IMR-90 (cell line): Measurements from ENCODE around the gene ERH. TPM values are rescaled to one million over a fixed set of nuclear protein-coding genes. Genes with fewer than 3 reads are reported as not detected.

ENCODE experiments used
- ATAC-seq: fragments of 200-7000 bp; cut with Tn5 transposase; 2 replicates; pipeline ENCODE4 v1.9.1; 2020; ENCODE audit warnings: low read depth, mild to moderate bottlenecking, moderate library complexity
- BruUV-seq: library from RNA; stranded (reverse); fragments of 400-500 nt; replicated peaks from 2 replicates; lab custom pipeline; 2021; lab: Mats Ljungman, UMichigan
- CTCF ChIA-PET: fragments of 300-600 bp; formaldehyde crosslinking; extraction: SDS; loops from one replicate; lab custom pipeline; 2021; ENCODE audit warnings: antibody characterized with exemption; lab: Yijun Ruan, JAX
- POLR2A ChIA-PET: fragments of 300-600 bp; sonication (Branson Sonifier 250); formaldehyde crosslinking; loops from one replicate; lab custom pipeline; 2022; ENCODE audit warnings: antibody characterized with exemption; ENCODE audit not compliant: unreplicated experiment; lab: Charles Lee
- DNase-seq: peaks from one replicate; pipeline ENCODE4 v3.0.0; 2013
- H2AFZ ChIP-seq: replicated peaks from 2 replicates; pipeline ENCODE3; 2013; ENCODE audit warnings: low read length, mild to moderate bottlenecking; ENCODE audit not compliant: poor library complexity
- H2AK5ac ChIP-seq: 2 replicates; pipeline ENCODE4 v1.6.1; 2013; ENCODE audit warnings: low read depth, low read length, inconsistent platforms
- H2AK9ac ChIP-seq: replicated peaks from 2 replicates; pipeline ENCODE3; 2013; ENCODE audit warnings: mild to moderate bottlenecking, low read depth, low read length, moderate library complexity; ENCODE audit not compliant: poor library complexity
- H2BK120ac ChIP-seq: 2 replicates; pipeline ENCODE4 v1.6.1; 2013; ENCODE audit warnings: low read depth, low read length, inconsistent platforms
- H2BK15ac ChIP-seq: 3 replicates; pipeline ENCODE4 v1.6.1; 2013; ENCODE audit warnings: low read depth, low read length, inconsistent platforms
- H2BK20ac ChIP-seq: 2 replicates; pipeline ENCODE4 v1.6.1; 2013; ENCODE audit warnings: low read depth, mild to moderate bottlenecking, inconsistent platforms, low read length, moderate library complexity
- H2BK5ac ChIP-seq: 2 replicates; pipeline ENCODE4 v1.6.1; 2013; ENCODE audit warnings: mild to moderate bottlenecking, low read depth, low read length, inconsistent platforms; ENCODE audit not compliant: poor library complexity, severe bottlenecking
- H3K14ac ChIP-seq: replicated peaks from 2 replicates; pipeline ENCODE4 v1.6.1; 2013; ENCODE audit warnings: low read depth, low read length, inconsistent platforms
- H3K18ac ChIP-seq: 2 replicates; pipeline ENCODE4 v1.6.1; 2013; ENCODE audit warnings: low read depth, low read length, control low read depth
- H3K23ac ChIP-seq: 2 replicates; pipeline ENCODE4 v1.6.1; 2013; ENCODE audit warnings: low read depth, low read length, inconsistent platforms
- H3K27ac ChIP-seq: 2 replicates; pipeline ENCODE4 v1.5.1; 2013; ENCODE audit warnings: mild to moderate bottlenecking, control low read depth, low read length; ENCODE audit not compliant: insufficient read depth
- H3K27me3 ChIP-seq: 2 replicates; pipeline ENCODE4 v1.6.1; 2013; ENCODE audit warnings: low read length; ENCODE audit not compliant: control insufficient read depth, insufficient read depth
- H3K36me3 ChIP-seq: 2 replicates; pipeline ENCODE4 v1.6.1; 2013; ENCODE audit warnings: low read length, mixed read lengths; ENCODE audit not compliant: control insufficient read depth, insufficient read depth
- H3K4ac ChIP-seq: 2 replicates; pipeline ENCODE4 v1.6.1; 2013; ENCODE audit warnings: low read depth, low read length, inconsistent platforms
- H3K4me1 ChIP-seq: 2 replicates; pipeline ENCODE4 v1.6.1; 2013; ENCODE audit warnings: low read length, mixed read lengths; ENCODE audit not compliant: control insufficient read depth, insufficient read depth
- H3K4me2 ChIP-seq: 2 replicates; pipeline ENCODE4 v1.6.1; 2013; ENCODE audit warnings: low read depth, mild to moderate bottlenecking, control low read depth, low read length, moderate library complexity
- H3K4me3 ChIP-seq: 2 replicates; pipeline ENCODE4 v1.5.1; 2013; ENCODE audit warnings: low read depth, mild to moderate bottlenecking, control low read depth, low read length, moderate library complexity; ENCODE audit not compliant: insufficient read depth
- H3K56ac ChIP-seq: 2 replicates; pipeline ENCODE4 v1.6.1; 2013; ENCODE audit warnings: low read length, inconsistent platforms; ENCODE audit not compliant: insufficient read depth; ENCODE audit errors: extremely low read depth
- H3K79me1 ChIP-seq, 2 experiments: 2 replicates each; pipeline ENCODE4 v1.6.1; 2013; ENCODE audit warnings: low read length in 2 of 2, inconsistent platforms in 1 of 2, low read depth in 1 of 2
- H3K9ac ChIP-seq: 2 replicates; pipeline ENCODE4 v1.6.1; 2013; ENCODE audit warnings: low read depth, low read length, control low read depth
- H3K9me1 ChIP-seq: 2 replicates; pipeline ENCODE4 v1.6.1; 2013; ENCODE audit warnings: low read length, inconsistent platforms; ENCODE audit not compliant: insufficient read depth
- H3K9me3 ChIP-seq: 2 replicates; pipeline ENCODE4 v1.6.1; 2013; ENCODE audit warnings: low read length; ENCODE audit not compliant: control insufficient read depth, insufficient read depth
- H4K20me1 ChIP-seq: 2 replicates; pipeline ENCODE4 v1.6.1; 2013; ENCODE audit warnings: low read length, inconsistent platforms; ENCODE audit not compliant: insufficient read depth
- H4K5ac ChIP-seq: 2 replicates; pipeline ENCODE4 v1.6.1; 2013; ENCODE audit warnings: mild to moderate bottlenecking, low read depth, low read length, control low read depth
- H4K8ac ChIP-seq, 2 experiments: 2 replicates each; pipeline ENCODE4 v1.6.1; 2013; ENCODE audit warnings: low read depth in 2 of 2, low read length in 2 of 2, control low read depth in 1 of 2, inconsistent platforms in 1 of 2
- H4K91ac ChIP-seq: 2 replicates; pipeline ENCODE4 v1.6.1; 2013; ENCODE audit warnings: low read depth, low read length, inconsistent platforms; ENCODE audit not compliant: insufficient read depth
- CEBPB ChIP-seq: IDR thresholded peaks from 2 replicates; pipeline ENCODE4 v1.6.1; 2012; ENCODE audit warnings: low read depth, low read length, improper control_type of control experiment
- CHD1 ChIP-seq: IDR thresholded peaks from 2 replicates; pipeline ENCODE4 v1.6.1; 2012; ENCODE audit warnings: low read depth, low read length, improper control_type of control experiment
- CTCF ChIP-seq: conservative IDR thresholded peaks from 2 replicates; pipeline ENCODE4 v1.5.1; 2012; ENCODE audit warnings: mild to moderate bottlenecking, low read depth, low read length, improper control_type of control experiment
- MAFK ChIP-seq: IDR thresholded peaks from 2 replicates; pipeline ENCODE4 v1.6.1; 2012; ENCODE audit warnings: low read depth, low read length, improper control_type of control experiment
- MAZ ChIP-seq: IDR thresholded peaks from 2 replicates; pipeline ENCODE4 v1.6.1; 2012; ENCODE audit warnings: low read depth, mild to moderate bottlenecking, low read length, improper control_type of control experiment, moderate library complexity, borderline replicate concordance
- MXI1 ChIP-seq: IDR thresholded peaks from 2 replicates; pipeline ENCODE4 v1.6.1; 2012; ENCODE audit warnings: low read depth, mild to moderate bottlenecking, low read length, moderate library complexity, borderline replicate concordance
- POLR2A ChIP-seq: IDR thresholded peaks from 2 replicates; pipeline ENCODE4 v1.6.1; 2012; ENCODE audit warnings: mild to moderate bottlenecking, low read depth, low read length
- RAD21 ChIP-seq: IDR thresholded peaks from 2 replicates; pipeline ENCODE4 v1.6.1; 2012; ENCODE audit warnings: low read length, improper control_type of control experiment
- RCOR1 ChIP-seq: IDR thresholded peaks from 2 replicates; pipeline ENCODE4 v1.6.1; 2012; ENCODE audit warnings: mild to moderate bottlenecking, low read length, improper control_type of control experiment; ENCODE audit not compliant: insufficient replicate concordance
- RFX5 ChIP-seq: IDR thresholded peaks from 2 replicates; pipeline ENCODE4 v1.8.0; 2012; ENCODE audit warnings: low read depth, mild to moderate bottlenecking, low read length, moderate library complexity
- SMC3 ChIP-seq: fragments of 150-350 bp; IDR thresholded peaks from 2 replicates; pipeline ENCODE4 v1.6.1; 2016; ENCODE audit warnings: low read depth, mild to moderate bottlenecking, antibody characterized with exemption, low read length, moderate library complexity
- dilution Hi-C: fragments of 300-500 bp; cut with HindIII; formaldehyde crosslinking; loops from one replicate; pipeline ENCODE4 v1.14.3; 2018; ENCODE audit warnings: low sequenced_read_pairs; ENCODE audit not compliant: unreplicated experiment
- in situ Hi-C: fragments of 300-500 bp; cut with MboI; formaldehyde crosslinking; loops from 3 replicates; pipeline ENCODE4 v1.14.3; 2019; ENCODE audit warnings: low sequenced_read_pairs, inconsistent platforms, mixed read lengths
- intact Hi-C: fragments of 100-400 bp; cut with micrococcal nuclease; formaldehyde crosslinking; loops from 2 replicates; pipeline ENCODE4 v1.10.0; 2022
- polyA plus RNA-seq, 3 experiments: library from polyadenylated mRNA; depleted of rRNA; stranded (reverse); fragments of >200 nt; gene quantifications; 2 replicates each; pipeline ENCODE4 v1.2.3, GENCODE V29; 2012; ENCODE audit warnings: low replicate concordance in 1 of 3
- total RNA-seq: library from RNA; depleted of rRNA; stranded (reverse); fragments of >200 nt; gene quantifications from 2 replicates; pipeline ENCODE4 v1.2.3, GENCODE V29; 2012
- TF ChIP-seq, protein P1 (sequence below): fragments of 150-350 bp; IDR thresholded peaks from 2 replicates; pipeline ENCODE4 v1.6.1; 2017; ENCODE audit warnings: mild to moderate bottlenecking, antibody characterized with exemption, low read length, low read depth

The ERH gene
- total and polyA plus RNA-seq, 2 of the 4 experiments (the other 2 are of a cell fraction): 64.2 to 150 TPM

GRCh38 chr14:69405762-69406161 lies 7.7 kb upstream of the ERH start:
- Histone ChIP-seq H4K5ac (no peak overlapping the region), H3K4me1 (no peaks in the 10 kb centered on the region), H2AFZ (no peak overlapping the region), H3K4me3 (no peak overlapping the region), H3K9me3 (no peaks in the 10 kb centered on the region), H2BK15ac (no peak overlapping the region), H4K20me1 (peaks cover 37% of the 10 kb centered on the region), H2BK5ac (no peak overlapping the region), H3K56ac (no peak overlapping the region), H3K14ac (no peak overlapping the region), H3K4me2 (no peak overlapping the region), H3K9ac (no peak overlapping the region), H3K18ac (no peak overlapping the region), H2AK9ac (no peak overlapping the region), H2BK20ac (no peak overlapping the region), H3K27ac (no peak overlapping the region), H4K8ac (no peak overlapping the region), H4K91ac (no peak overlapping the region), H3K27me3 (no peaks in the 10 kb centered on the region), H3K4ac (no peak overlapping the region), H2AK5ac (no peak overlapping the region), H3K79me1 (peaks cover 25 to 63% of the 10 kb centered on the region in 2 experiments), H3K9me1 (peaks cover 4% of the 10 kb centered on the region), H2BK120ac (no peak overlapping the region), H3K36me3 (peaks cover 2% of the 10 kb centered on the region; the same call in 1 of the 2 replicates), H3K23ac (no peak overlapping the region)
- dilution Hi-C loops (no loop called here), in situ Hi-C loops (no loop called here), intact Hi-C loops (no loop called here)
- ChIA-PET CTCF (no interaction called here), POLR2A (no interaction called here)
- ATAC-seq (no peak), DNase-seq (no peak)
- BruUV-seq: no TSS peak
- no peak for TF ChIP-seq MAZ
- TF ChIP-seq RAD21: no peak
- no peak for TF ChIP-seq POLR2A
- no peak for TF ChIP-seq MXI1
- no peak for TF ChIP-seq CEBPB
- TF ChIP-seq MAFK: no peak
- no peak for TF ChIP-seq RCOR1
- TF ChIP-seq, protein P1, sequence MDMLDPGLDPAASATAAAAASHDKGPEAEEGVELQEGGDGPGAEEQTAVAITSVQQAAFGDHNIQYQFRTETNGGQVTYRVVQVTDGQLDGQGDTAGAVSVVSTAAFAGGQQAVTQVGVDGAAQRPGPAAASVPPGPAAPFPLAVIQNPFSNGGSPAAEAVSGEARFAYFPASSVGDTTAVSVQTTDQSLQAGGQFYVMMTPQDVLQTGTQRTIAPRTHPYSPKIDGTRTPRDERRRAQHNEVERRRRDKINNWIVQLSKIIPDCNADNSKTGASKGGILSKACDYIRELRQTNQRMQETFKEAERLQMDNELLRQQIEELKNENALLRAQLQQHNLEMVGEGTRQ: no peak
- no peak for TF ChIP-seq CHD1
- no peak for TF ChIP-seq RFX5
- no peak for TF ChIP-seq SMC3
- no peak for TF ChIP-seq CTCF
